ENCODE data around the gene ABCC9.
A peak's percentile ranks its signal among the peaks of the same experiment; 100 is the strongest.

Gene ABCC9

DNA sequence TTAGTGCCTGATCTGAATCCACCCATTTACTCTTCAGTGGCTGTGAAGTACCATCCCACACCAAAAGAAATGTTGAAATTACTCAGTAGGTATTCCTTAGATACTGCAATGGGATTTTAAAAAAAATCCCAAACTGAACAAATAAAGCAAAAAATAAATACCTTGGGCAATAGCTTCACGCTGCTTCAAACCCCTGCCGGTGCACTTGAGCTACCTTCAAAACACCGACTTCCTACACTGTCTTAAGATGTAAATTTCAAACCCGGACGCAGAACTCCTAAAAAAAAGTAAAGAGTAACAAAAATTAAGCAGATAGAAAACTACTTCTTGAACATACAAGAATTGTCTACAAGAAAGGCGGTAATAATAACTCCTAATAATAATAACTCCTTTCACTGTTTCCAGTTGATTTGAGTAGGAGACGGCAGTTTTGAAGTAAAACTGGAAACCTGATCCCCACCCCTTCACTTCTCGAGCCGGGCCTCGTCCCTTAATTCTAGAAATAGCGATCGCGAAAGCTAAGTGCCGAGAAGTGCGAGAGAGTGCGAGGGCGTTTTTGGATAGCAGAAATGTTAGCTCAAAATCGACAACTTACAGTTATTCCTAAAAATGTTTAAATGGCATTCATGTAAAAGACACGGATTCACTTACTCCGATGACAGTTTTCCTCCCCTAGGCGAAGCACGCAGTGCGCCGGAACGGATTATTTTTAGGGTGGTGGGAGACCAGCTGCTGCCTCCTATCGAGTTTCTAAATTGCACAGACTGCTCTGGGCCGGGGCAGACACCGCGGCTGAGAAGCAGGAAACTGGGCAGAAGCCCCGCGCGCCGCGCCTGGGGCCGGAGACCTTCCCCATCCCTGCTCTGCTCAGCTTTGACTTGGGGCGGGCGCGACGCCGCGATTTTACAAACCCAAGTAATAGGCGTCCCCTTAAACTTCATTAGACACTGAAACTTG is at the start of gene ABCC9:
TSS of gene ABCC9 (minus strand) at position 878 of the 957 bp plus-strand sequence. CDS start 4,752 bp downstream, outside the sequence.
- no peak for DNase-seq (ENCODE audit: extremely low read depth, low read depth)
- TF ChIP-seq, protein P1, sequence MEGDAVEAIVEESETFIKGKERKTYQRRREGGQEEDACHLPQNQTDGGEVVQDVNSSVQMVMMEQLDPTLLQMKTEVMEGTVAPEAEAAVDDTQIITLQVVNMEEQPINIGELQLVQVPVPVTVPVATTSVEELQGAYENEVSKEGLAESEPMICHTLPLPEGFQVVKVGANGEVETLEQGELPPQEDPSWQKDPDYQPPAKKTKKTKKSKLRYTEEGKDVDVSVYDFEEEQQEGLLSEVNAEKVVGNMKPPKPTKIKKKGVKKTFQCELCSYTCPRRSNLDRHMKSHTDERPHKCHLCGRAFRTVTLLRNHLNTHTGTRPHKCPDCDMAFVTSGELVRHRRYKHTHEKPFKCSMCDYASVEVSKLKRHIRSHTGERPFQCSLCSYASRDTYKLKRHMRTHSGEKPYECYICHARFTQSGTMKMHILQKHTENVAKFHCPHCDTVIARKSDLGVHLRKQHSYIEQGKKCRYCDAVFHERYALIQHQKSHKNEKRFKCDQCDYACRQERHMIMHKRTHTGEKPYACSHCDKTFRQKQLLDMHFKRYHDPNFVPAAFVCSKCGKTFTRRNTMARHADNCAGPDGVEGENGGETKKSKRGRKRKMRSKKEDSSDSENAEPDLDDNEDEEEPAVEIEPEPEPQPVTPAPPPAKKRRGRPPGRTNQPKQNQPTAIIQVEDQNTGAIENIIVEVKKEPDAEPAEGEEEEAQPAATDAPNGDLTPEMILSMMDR (IDR thresholded peaks at IDR 0.05; ENCODE audit: low read depth, low read length, missing control alignments), result no peak
- peak within 1 kb of the TSS; percentile 36 for H3K4me3 ChIP-seq (replicated peaks; ENCODE audit: low read depth, low read length)

DNA sequence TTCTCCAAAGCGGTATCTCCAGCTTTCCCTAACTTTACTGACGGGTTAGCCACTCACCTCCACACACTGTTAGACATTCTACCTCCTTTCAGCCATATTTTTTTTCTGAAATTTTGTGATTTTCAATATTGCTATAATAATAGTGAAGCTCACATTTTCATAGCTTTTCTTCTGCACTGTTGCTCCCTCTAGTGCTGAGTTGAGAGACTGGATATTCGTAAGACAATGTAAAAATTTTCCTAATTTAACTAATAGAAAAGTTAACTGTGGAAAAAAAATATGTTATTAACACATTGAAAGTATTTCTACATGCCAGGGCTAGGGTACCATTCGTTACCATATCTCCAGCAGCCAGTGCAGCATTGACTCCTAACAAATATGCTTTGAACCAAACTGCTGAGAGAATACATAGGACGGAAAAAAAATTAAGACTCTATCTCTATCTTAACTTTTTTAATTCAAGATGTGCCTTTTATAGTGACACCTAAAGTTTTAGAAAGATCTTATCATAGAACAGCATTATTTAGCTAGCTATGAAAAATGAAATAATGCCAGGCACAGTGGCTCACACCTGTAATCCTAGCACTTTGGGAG is 48.7 kb upstream of the ABCC9 start:
- DNase-seq (ENCODE audit: extremely low read depth, low read depth), result no peak
- no peak overlapping the region for H3K4me3 ChIP-seq (replicated peaks; ENCODE audit: low read depth, low read length)
- TF ChIP-seq, protein P1 (IDR thresholded peaks at IDR 0.05; ENCODE audit: low read depth, low read length, missing control alignments), result peak; percentile 45

DNA sequence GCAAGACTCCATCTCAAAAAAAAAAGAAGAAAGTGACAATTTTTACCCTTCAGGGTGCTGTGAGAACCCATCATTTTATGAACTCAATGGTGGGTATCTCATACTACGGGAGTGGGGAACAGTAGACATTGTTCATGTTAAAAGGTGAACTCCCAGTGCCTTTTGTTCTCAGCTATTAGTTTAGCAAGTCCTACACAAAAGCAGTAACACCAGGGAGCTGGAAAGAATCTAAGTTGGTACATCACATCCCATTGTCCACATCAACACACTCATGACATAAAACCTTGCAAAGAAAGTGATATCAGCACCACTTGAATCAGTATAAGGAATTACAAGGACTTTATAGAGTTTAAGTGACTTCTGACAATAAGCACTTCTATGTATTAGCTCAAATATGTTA is 47.4 kb upstream of the ABCC9 start:
- no peak overlapping the region for H3K4me3 ChIP-seq (replicated peaks; ENCODE audit: low read depth, low read length)
- no peak for DNase-seq (ENCODE audit: extremely low read depth, low read depth)
- TF ChIP-seq, protein P1 (IDR thresholded peaks at IDR 0.05; ENCODE audit: low read depth, low read length, missing control alignments), result no peak

DNA sequence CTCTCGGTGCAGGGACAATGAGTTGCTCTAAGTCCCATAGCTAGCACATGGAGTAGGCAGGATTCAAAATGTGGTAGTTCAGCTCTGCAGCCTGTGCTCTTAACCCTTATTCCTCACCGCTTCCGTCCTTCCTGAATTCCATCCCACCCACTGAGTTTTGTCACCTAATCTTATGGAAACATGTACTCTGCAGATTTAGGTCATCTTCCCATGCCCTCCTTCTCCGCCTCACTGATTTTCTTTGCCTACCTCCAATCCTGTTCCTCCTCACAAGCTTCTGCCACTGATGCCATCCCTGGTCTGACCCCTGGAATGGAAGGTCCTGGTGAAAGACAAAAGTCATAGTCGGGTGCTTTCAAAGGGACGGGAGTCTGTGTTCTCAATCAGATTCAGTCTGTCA is 46.5 kb upstream of the ABCC9 start:
- TF ChIP-seq, protein P1 (IDR thresholded peaks at IDR 0.05; ENCODE audit: low read depth, low read length, missing control alignments), result no peak
- no peak overlapping the region for H3K4me3 ChIP-seq (replicated peaks; ENCODE audit: low read depth, low read length)
- no peak for DNase-seq (ENCODE audit: extremely low read depth, low read depth)

DNA sequence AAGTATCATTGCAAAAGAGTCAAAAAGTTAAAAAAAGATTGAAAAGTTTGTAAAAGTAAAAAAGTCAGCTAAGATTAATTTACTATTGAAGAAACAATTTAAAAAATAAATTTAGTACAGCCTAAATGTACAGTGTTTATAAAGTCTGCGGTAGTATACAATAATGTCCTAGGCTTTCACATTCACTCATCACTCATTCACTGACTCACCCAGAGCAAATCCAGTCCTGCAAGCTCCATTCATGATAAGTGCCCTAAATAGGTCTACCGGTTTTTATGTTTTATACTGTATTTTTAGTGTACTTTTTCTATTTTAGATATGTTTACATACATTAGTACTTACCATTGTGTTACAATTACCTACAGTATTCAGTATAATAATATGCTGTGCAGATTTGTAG is 43.9 kb upstream of the ABCC9 start:
- H3K4me3 ChIP-seq (replicated peaks; ENCODE audit: low read depth, low read length), result no peak overlapping the region
- DNase-seq (ENCODE audit: extremely low read depth, low read depth), result no peak
- TF ChIP-seq, protein P1 (IDR thresholded peaks at IDR 0.05; ENCODE audit: low read depth, low read length, missing control alignments), result no peak

DNA sequence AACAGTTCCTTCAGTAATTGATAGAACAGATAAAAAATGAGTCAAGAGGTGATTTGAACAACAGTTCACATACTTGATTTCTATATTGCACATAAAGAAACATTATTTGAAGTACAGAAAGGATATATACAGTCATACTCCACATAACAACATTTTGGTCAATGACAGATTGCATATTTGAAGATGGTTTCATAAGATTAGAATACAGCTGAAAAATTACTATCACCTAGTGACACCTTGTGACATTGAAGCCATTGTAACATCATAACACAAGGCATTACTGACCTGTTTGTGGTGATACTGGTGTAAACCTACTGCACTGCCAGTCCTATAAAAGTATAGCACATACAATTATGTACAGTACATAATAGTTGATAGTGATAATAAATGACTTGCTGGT is 43.1 kb upstream of the ABCC9 start:
- TF ChIP-seq, protein P1 (IDR thresholded peaks at IDR 0.05; ENCODE audit: low read depth, low read length, missing control alignments), result no peak
- DNase-seq (ENCODE audit: extremely low read depth, low read depth), result no peak

More for the DNA sequence above, 43.1 kb upstream of the ABCC9 start:
- H3K4me3 ChIP-seq (replicated peaks; ENCODE audit: low read depth, low read length), result no peak overlapping the region
